SK-N-SH treated with all-trans-retinoic acid at 6 μM for 48 hours (cell line): ENCODE measurements around the gene SLC51A.

Experiments used
- ATAC-seq: fragments of 200-7000 bp; cut with Tn5 transposase; 3 replicates; pipeline ENCODE4 v1.9.1; 2020; ENCODE audit warnings: mild to moderate bottlenecking, moderate library complexity
- ARNTL ChIP-seq: fragments of 450-650 bp; formaldehyde crosslinking; IDR thresholded peaks from 2 replicates; pipeline ENCODE4 v1.5.0; 2020; ENCODE audit warnings: low read depth, mild to moderate bottlenecking, moderate library complexity, borderline replicate concordance
- ESRRG ChIP-seq: fragments of 250-450 bp; sonication (Bioruptor Pico); IDR thresholded peaks from 2 replicates; pipeline ENCODE4 v1.6.1; 2021; ENCODE audit warnings: mild to moderate bottlenecking
- PPARA ChIP-seq: fragments of 250-450 bp; sonication (Bioruptor Pico); IDR thresholded peaks from 2 replicates; pipeline ENCODE4 v1.5.0; 2020; ENCODE audit warnings: mild to moderate bottlenecking, borderline replicate concordance
- ZNF70 ChIP-seq: fragments of 450-650 bp; formaldehyde crosslinking; IDR thresholded peaks from 2 replicates; pipeline ENCODE4 v1.5.0; 2020; ENCODE audit warnings: mild to moderate bottlenecking, moderate library complexity
- ZNF8 ChIP-seq: fragments of 450-650 bp; formaldehyde crosslinking; IDR thresholded peaks from 2 replicates; pipeline ENCODE4 v1.5.0; 2020; ENCODE audit warnings: mild to moderate bottlenecking, moderate library complexity
- TF ChIP-seq, protein P1 (sequence below): fragments of 250-450 bp; sonication (Bioruptor Pico); IDR thresholded peaks from 2 replicates; pipeline ENCODE4 v1.5.1; 2020; ENCODE audit warnings: low read depth, mild to moderate bottlenecking, moderate library complexity
- TF ChIP-seq, protein P2 (sequence below): fragments of 250-450 bp; sonication (Bioruptor Pico); IDR thresholded peaks from 2 replicates; pipeline ENCODE4 v1.8.0; 2020; ENCODE audit warnings: mild to moderate bottlenecking, moderate library complexity, borderline replicate concordance
- TF ChIP-seq, protein P3 (sequence below): fragments of 250-450 bp; sonication (Bioruptor Pico); IDR thresholded peaks from 2 replicates; pipeline ENCODE4 v1.5.0; 2020; ENCODE audit warnings: mild to moderate bottlenecking, moderate library complexity
- TF ChIP-seq, protein P4 (sequence below): fragments of 250-450 bp; sonication (Bioruptor Pico); IDR thresholded peaks from 2 replicates; pipeline ENCODE4 v1.5.1; 2021; ENCODE audit warnings: mild to moderate bottlenecking, moderate library complexity
- TF ChIP-seq, protein P5 (sequence below): fragments of 250-450 bp; sonication (Bioruptor Pico); IDR thresholded peaks from 2 replicates; pipeline ENCODE4 v1.8.0; 2021; ENCODE audit warnings: low read depth, mild to moderate bottlenecking, moderate library complexity, borderline replicate concordance

SLC51A gene

DNA sequence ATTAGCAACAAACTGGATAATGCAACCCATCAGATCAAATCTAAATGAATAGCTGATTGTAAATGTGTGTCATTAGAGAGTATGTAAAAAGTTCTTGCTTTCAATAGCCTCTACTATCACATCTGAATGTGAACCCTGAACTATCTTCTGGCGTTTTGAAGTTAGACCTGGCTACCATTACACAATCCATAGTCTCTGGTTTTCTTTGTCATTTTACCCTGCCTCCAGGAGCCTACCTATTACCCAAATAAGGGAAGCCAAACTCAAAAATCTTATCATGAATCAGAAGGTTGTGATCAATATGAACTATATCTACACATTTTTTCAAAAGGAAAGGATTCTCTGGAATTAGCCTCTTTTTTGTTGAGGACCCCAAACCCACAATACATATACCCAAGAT lies 39.4 kb downstream of the SLC51A start (continued):
- TF ChIP-seq ZNF70 (CRISPR knock-in tag), result no peak

DNA sequence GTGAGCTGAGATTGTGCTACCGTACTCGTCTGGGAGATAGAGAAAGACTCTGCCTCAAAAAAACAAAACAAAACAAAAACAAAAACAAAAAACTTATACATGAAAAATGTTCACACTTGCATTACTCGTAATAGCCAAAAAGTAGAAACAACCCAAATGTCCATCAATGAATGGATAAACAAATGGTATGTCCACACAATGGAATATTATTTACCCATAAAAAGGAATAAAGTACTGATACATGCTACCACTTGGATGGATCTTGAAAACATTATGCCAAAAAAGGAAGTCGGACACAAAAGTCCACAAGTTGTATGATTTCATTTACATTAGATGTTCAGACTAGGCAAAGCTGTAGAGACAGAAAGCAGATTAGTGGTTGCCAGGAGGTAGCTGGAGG lies 44.5 kb downstream of the SLC51A start:
- ATAC-seq, result no peak
- TF ChIP-seq, protein P1, sequence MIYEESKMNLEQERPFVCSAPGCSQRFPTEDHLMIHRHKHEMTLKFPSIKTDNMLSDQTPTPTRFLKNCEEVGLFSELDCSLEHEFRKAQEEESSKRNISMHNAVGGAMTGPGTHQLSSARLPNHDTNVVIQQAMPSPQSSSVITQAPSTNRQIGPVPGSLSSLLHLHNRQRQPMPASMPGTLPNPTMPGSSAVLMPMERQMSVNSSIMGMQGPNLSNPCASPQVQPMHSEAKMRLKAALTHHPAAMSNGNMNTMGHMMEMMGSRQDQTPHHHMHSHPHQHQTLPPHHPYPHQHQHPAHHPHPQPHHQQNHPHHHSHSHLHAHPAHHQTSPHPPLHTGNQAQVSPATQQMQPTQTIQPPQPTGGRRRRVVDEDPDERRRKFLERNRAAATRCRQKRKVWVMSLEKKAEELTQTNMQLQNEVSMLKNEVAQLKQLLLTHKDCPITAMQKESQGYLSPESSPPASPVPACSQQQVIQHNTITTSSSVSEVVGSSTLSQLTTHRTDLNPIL (CRISPR knock-in tag), result no peak
- peak; percentile 78 for TF ChIP-seq ZNF8

DNA sequence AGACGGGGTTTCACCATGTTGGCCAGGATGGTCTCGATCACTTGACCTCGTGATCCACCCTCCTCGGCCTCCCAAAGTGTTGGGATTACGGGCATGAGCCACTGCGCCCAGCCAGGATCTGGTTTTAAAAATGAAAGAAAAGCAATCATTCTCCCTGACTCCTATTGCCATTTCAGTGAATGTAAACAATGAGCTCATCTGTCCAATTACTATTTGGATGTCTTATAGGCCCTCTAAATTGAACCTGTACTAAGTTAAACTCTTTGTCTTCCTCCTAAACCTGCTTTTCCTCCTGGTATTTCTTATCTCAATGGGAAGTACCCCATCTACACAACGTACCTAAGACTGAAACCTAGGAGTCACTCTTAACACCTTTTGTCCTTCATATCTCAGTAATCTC lies 47.5 kb downstream of the SLC51A start:
- TF ChIP-seq, protein P2, sequence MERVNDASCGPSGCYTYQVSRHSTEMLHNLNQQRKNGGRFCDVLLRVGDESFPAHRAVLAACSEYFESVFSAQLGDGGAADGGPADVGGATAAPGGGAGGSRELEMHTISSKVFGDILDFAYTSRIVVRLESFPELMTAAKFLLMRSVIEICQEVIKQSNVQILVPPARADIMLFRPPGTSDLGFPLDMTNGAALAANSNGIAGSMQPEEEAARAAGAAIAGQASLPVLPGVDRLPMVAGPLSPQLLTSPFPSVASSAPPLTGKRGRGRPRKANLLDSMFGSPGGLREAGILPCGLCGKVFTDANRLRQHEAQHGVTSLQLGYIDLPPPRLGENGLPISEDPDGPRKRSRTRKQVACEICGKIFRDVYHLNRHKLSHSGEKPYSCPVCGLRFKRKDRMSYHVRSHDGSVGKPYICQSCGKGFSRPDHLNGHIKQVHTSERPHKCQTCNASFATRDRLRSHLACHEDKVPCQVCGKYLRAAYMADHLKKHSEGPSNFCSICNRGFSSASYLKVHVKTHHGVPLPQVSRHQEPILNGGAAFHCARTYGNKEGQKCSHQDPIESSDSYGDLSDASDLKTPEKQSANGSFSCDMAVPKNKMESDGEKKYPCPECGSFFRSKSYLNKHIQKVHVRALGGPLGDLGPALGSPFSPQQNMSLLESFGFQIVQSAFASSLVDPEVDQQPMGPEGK (CRISPR knock-in tag), result no peak
- TF ChIP-seq ESRRG (CRISPR knock-in tag) (no peak), ZNF70 (CRISPR knock-in tag) (no peak), PPARA (CRISPR knock-in tag) (no peak), ZNF8 (no peak), ARNTL (CRISPR knock-in tag) (no peak)
- TF ChIP-seq, protein P3, sequence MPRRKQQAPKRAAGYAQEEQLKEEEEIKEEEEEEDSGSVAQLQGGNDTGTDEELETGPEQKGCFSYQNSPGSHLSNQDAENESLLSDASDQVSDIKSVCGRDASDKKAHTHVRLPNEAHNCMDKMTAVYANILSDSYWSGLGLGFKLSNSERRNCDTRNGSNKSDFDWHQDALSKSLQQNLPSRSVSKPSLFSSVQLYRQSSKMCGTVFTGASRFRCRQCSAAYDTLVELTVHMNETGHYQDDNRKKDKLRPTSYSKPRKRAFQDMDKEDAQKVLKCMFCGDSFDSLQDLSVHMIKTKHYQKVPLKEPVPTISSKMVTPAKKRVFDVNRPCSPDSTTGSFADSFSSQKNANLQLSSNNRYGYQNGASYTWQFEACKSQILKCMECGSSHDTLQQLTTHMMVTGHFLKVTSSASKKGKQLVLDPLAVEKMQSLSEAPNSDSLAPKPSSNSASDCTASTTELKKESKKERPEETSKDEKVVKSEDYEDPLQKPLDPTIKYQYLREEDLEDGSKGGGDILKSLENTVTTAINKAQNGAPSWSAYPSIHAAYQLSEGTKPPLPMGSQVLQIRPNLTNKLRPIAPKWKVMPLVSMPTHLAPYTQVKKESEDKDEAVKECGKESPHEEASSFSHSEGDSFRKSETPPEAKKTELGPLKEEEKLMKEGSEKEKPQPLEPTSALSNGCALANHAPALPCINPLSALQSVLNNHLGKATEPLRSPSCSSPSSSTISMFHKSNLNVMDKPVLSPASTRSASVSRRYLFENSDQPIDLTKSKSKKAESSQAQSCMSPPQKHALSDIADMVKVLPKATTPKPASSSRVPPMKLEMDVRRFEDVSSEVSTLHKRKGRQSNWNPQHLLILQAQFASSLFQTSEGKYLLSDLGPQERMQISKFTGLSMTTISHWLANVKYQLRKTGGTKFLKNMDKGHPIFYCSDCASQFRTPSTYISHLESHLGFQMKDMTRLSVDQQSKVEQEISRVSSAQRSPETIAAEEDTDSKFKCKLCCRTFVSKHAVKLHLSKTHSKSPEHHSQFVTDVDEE (CRISPR knock-in tag), result no peak
- TF ChIP-seq, protein P4, sequence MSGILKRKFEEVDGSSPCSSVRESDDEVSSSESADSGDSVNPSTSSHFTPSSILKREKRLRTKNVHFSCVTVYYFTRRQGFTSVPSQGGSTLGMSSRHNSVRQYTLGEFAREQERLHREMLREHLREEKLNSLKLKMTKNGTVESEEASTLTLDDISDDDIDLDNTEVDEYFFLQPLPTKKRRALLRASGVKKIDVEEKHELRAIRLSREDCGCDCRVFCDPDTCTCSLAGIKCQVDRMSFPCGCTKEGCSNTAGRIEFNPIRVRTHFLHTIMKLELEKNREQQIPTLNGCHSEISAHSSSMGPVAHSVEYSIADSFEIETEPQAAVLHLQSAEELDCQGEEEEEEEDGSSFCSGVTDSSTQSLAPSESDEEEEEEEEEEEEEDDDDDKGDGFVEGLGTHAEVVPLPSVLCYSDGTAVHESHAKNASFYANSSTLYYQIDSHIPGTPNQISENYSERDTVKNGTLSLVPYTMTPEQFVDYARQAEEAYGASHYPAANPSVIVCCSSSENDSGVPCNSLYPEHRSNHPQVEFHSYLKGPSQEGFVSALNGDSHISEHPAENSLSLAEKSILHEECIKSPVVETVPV (CRISPR knock-in tag), result no peak
- TF ChIP-seq, protein P1 (CRISPR knock-in tag), result no peak
- TF ChIP-seq, protein P5, sequence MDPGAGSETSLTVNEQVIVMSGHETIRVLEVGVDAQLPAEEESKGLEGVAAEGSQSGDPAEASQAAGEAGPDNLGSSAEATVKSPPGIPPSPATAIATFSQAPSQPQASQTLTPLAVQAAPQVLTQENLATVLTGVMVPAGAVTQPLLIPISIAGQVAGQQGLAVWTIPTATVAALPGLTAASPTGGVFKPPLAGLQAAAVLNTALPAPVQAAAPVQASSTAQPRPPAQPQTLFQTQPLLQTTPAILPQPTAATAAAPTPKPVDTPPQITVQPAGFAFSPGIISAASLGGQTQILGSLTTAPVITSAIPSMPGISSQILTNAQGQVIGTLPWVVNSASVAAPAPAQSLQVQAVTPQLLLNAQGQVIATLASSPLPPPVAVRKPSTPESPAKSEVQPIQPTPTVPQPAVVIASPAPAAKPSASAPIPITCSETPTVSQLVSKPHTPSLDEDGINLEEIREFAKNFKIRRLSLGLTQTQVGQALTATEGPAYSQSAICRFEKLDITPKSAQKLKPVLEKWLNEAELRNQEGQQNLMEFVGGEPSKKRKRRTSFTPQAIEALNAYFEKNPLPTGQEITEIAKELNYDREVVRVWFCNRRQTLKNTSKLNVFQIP (CRISPR knock-in tag), result no peak
- no peak for ATAC-seq

DNA sequence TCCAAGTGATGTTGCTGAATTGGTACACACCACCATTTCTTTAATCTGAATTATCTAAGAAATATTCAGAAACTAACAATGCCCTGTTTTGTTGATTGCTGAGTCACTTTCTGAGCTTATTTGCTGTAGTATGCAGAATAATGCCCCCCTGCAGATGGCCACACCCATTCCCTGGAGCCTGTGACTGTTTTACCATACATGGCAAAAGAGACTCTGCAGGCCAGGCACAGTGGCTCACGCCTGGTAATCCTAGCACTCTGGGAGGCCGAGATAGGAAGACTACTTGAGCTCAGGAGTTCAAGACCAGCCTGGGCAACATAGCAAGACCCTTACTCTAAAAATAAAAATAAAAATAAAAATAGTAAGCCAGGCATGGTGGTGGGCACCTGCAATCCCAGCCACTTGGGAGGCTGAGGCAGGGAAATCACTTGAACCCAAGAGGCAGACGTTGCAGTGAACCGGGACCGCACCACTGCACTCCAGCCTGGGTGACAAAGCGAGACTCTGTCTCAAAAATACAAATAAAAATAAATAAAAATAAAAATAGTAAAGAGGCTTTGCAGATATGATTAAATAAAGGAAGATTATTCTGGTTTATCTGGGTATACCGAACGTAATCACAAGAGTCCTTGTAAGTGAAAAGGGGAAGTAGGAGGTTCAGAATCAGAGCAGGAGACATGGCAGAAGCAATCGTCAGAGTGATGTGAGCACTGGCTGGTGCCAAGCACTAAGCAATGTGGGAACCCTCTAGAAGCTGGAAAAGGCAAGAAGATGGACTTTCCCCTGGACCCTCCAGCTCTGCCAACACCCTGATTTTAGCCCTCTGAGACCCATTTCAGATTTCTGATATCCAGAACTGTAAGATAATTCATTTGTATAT lies 52.2 kb downstream of the SLC51A start:
- peak; percentile 40; the same call in 2 of the 3 replicates for ATAC-seq
- TF ChIP-seq, protein P4 (CRISPR knock-in tag), result no peak
- TF ChIP-seq, protein P5 (CRISPR knock-in tag), result no peak
- TF ChIP-seq, protein P1 (CRISPR knock-in tag), result no peak
